Measurements from ENCODE around the gene CARMIL1.

Gene CARMIL1

GRCh38 chr6:25544833-25545232 is 265.7 kb downstream of the CARMIL1 start:
- no peak for TF ChIP-seq PRDM2 (tag by site-specific recombination; IDR thresholded peaks at IDR 0.05; ENCODE audit: borderline replicate concordance)
- TF ChIP-seq INSM2 (tag by site-specific recombination; IDR thresholded peaks at IDR 0.05) = no peak
- no peak for TF ChIP-seq SP3 (tag by site-specific recombination; IDR thresholded peaks at IDR 0.05)
- Histone ChIP-seq H3K4me1 (ENCODE audit: control insufficient read depth, insufficient read depth, low read length) (no peaks in the 10 kb centered on the region; the same call in 1 of the 2 replicates), H3K9me3 (ENCODE audit: control insufficient read depth, insufficient read depth, low read depth, low read length) (no peaks in the 10 kb centered on the region), H3K27ac (ENCODE audit: extremely low read depth, low read depth, low read length) (no peak overlapping the region), H3K36me3 (ENCODE audit: control insufficient read depth in 2 of 2, insufficient read depth in 1 of 2, low read length in 2 of 2) (peaks cover 0 to 4% of the 10 kb centered on the region in 2 experiments; a peak in 2 of 3 replicates), H3K4me3 (ENCODE audit: low read depth, low read length) (no peak overlapping the region)
- ChIA-PET POLR2A (no interaction called here), CTCF (interaction anchor here (0.7 to 4.1 kb wide), 2 partner anchors 12 to 279 kb away, joined by 3 to 25 read pairs; no protein-coding TSS in a partner anchor)

- TF ChIP-seq ZNF521 (tag by site-specific recombination; IDR thresholded peaks at IDR 0.05) = no peak
- TF ChIP-seq ZNF398 (tag by site-specific recombination; IDR thresholded peaks at IDR 0.05) = no peak
- TF ChIP-seq ZNF174 (tag by site-specific recombination; IDR thresholded peaks at IDR 0.05) = no peak
- TF ChIP-seq REST (tag by site-specific recombination; IDR thresholded peaks at IDR 0.05) = no peak
- no peak for TF ChIP-seq IKZF3 (tag by site-specific recombination; IDR thresholded peaks at IDR 0.05)
- TF ChIP-seq ZNF549 (tag by site-specific recombination; IDR thresholded peaks at IDR 0.05) = no peak
- no peak for TF ChIP-seq ZNF223 (tag by site-specific recombination; IDR thresholded peaks at IDR 0.05)
- TF ChIP-seq KLF10 (tag by site-specific recombination; IDR thresholded peaks at IDR 0.05) = no peak
- no peak for TF ChIP-seq ZNF433 (tag by site-specific recombination; IDR thresholded peaks at IDR 0.05; ENCODE audit: low read depth)
- no peak for TF ChIP-seq TCF7L2 (IDR thresholded peaks at IDR 0.05; ENCODE audit: borderline replicate concordance, low read depth, low read length)
- no peak for TF ChIP-seq ZNF292 (tag by site-specific recombination; IDR thresholded peaks at IDR 0.05; ENCODE audit: borderline replicate concordance, low read depth)
- no peak for TF ChIP-seq ZFP37 (tag by site-specific recombination; IDR thresholded peaks at IDR 0.05)
- no peaks in the 10 kb centered on the region for H3K9me3 ChIP-seq (ENCODE audit: control insufficient read depth, insufficient read depth, low read depth, low read length)
- CTCF ChIA-PET = interaction anchor here (0.5 to 1.8 kb wide), 3 partner anchors 8 to 432 kb away, joined by 3 to 8 read pairs (median 7); no protein-coding TSS in a partner anchor
These were observed 268.6 kb downstream of the CARMIL1 start for GRCh38 chr6:25547797-25548196.

More at GRCh38 chr6:25547797-25548196, 268.6 kb downstream of the CARMIL1 start:
- Histone ChIP-seq H3K4me1 (ENCODE audit: control insufficient read depth, insufficient read depth, low read length) (no peaks in the 10 kb centered on the region; the same call in 1 of the 2 replicates), H3K4me3 (ENCODE audit: low read depth, low read length) (no peak overlapping the region), H3K36me3 (ENCODE audit: control insufficient read depth in 2 of 2, insufficient read depth in 1 of 2, low read length in 2 of 2) (no peaks in the 10 kb centered on the region), H3K27ac (ENCODE audit: extremely low read depth, low read depth, low read length) (no peak overlapping the region)
- POLR2A ChIA-PET = no interaction called here
